C4-2B (cell line): ENCODE data around the gene KIF15.

Experiments used
- CTCF ChIP-seq: fragments of 450-650 bp; conservative IDR thresholded peaks from 2 replicates; pipeline ENCODE4 v1.5.1; 2017; ENCODE audit warnings: mild to moderate bottlenecking
- ZFX ChIP-seq: fragments of 450-650 bp; IDR thresholded peaks from 2 replicates; pipeline ENCODE4 v1.6.1; 2017

GRCh38 chr3:44832032-44832431 is 70.4 kb downstream of the KIF15 start:
- no peak for TF ChIP-seq CTCF
- TF ChIP-seq ZFX: no peak
